SHP77 (cell line): ENCODE measurements around the gene E2F4.

Source experiments
- DNase-seq, 2 experiments: peaks; one replicate each; lab custom pipeline; 2025; lab: John Stamatoyannopoulos, UW

E2F4 gene

DNA sequence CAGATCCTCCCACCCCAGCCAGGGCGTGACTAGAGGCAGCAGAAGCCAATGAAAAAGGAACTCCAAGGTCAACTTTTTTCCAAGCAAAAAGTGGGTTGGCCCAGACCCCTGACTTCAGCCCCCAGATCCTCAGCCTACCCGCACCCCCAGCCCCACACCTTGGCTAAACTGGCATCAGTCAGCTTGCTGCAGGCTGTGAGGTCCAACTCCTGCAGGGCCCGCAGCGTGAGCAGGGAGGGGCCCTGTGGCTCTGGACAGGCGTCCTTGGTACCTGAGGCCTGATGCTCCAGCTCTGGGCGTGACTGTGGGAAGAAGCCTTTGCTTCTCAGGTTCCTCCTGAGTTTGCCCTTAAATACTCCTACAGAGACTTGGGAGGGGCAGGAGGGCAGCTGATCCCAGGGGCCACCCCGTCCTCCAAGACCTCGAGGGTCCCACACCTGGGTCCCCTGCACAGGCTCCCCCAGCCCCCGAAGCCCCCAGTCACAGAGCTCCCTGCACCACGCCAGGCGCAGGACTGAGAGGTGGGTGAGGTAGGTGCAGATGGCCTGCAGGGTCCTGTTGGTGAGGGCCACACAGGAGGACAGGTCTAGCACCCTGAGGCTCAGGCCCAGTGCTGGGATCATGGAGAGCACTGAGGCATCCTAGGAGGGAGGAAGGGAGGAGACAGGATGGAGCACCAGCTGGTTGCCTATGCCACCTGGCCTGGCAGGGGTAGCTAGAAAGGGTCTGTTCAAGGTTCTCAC, 16.4 kb downstream of the E2F4 start:
- no peak for DNase-seq

DNA sequence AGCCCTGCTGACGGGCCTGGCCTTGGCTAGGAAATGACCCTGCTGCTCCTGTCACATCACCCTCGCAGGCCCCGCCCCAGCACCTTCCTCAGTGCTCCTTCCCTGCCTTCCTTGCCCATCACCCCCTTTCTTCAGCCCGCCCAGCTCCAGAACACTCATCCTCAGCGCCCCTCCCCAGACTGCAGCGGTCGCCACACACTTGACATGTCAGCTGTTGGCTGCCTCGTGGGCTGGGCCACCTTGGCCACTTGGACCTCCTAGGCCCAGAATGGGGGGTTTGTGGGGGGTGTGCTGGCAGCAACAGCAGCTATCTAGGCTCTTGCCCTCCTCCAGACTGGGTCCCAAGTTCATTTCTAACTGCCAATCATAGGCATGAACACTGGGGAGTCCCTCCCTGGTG, 17.6 kb downstream of the E2F4 start:
- no peak for DNase-seq

DNA sequence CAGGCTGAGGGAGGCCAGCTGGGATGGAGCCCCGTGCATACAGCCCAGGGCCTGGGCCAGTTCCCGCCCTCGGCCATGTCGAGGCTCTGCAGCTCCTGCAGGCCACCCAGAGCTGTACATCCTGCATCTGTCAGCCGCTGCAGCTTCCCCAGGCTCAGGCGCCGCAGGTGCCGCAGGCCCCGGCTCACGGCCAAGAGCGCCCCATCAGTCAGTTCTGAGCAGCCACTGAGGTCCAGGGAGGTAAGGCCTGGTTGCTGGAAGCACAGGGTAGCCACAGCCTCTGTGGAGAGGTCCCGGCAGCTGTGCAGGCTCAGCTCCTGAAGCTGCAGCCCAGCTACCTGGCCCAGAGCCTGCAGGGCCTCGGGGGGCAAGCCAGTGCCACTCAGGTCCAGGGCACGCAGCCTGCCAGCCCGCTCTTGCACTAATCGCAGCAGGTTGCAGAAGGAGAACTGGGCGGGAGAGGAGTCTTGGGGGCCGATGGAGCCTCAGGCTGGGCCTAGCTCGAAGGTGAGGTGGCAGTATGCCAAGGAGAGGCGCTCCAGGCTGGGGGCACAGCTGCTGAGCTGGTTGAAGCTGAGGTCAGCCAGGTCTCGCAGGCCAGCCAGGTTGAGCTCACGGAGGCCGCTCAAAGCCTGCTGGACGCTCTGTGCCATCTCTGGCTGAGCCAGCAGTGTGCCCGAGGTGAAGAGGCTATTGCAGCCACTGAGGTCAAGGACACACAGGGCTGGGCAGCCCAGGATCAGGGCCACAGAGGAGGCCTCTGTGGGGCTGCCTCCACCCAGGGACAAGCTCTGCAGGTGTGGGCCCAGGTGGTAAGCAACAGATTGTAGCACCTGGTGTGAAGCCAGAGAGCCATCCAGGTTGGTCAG, 18.3 kb downstream of the E2F4 start:
- DNase-seq = no peak

DNA sequence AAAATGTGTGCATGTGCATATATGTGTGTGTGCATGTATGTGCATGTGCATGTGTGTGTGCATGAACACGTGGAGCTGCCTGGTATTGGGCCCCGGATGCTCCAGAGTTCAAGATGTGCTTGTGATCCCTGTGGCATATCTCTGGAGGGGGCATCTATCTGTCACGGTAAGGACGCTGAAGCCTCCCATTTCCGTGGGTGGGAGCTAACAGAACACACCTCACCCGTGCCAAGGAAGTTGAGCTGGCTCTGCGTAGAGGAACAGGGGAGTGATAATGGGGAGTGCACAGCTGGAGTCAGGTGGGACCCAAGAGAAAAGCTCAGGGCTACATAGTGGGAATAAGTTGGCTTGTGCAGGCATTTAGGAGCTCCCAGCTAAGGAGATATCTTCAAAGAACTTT, 19.7 kb downstream of the E2F4 start:
- no peak for DNase-seq

DNA sequence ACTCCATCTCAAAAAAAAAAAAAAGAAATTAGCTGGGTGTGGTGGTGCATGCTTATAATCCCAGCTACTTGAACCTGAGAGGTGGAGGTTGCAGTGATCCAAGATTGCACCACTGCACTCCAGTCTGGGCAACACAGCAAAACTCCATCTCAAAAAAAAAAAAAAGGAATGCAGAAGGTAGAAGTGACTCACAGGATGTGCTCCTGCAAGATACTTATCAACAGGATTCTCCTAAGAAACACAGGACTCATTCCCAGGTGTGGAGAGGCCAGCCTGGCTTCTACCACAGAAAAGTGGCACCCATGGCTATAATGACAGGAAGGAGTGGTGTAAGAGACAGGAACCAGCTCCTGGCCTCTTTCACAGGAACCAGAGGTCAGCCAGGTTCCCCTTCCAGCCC, 20.8 kb downstream of the E2F4 start:
- no peak for DNase-seq

DNA sequence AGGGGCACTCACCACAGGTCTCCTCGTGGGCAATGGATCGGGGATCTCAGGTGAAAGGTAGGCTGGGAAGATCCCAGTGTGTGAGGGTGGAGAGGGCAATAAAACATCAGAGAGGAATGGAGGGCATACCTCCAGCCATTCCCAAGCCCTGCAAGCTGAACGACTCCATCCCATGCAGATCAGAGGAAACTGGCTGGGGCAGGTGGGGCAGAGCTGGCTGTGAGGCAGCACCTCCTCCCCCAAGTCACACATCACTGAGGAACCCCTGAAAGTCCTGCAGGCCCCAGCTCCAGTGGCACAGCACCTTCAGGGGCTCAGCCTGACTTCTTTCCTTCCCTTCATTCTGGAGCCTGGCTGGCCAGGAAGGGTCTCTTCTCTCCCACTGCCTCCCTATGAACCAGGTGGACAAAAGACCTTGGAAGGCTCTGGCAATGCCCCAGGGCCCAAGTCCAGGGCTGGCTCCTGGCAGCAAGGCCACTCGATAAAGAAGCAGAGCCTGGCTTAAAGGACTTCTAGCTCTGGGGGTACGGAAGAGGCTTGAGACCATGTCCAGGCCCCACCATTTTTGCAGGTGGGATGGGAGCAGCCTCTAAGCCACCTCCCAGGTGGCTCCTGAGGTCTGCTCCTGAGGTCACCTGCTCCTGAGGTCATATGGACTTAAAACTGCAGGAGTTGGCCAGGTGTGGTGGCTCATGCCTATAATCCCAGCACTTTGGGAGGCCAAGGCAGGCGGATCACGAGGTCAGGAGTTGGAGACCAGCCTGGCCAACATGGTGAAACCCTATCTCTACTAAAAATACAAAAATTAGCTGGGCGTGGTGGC, 21.5 kb downstream of the E2F4 start:
- DNase-seq = no peak

DNA sequence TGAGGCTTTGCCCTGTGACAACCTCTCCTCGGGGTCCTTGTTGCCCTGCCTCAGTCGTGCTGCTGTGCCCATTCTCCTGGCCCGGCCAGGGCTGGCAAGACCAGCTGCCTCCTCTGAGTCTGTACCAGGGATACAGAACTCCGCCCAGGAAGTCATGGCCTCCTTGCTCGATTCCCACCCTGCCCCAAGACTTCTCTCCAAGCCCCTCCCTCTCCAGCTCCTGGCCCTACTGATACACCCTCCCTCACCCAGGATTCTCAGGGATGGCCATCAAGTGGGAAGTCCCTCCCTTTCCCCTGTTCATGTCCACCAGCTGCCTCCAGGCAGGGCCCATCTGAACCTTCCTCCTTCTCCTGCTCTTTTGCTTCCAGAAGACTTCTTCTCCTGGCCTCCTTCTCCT, 23.8 kb downstream of the E2F4 start:
- DNase-seq = no peak

DNA sequence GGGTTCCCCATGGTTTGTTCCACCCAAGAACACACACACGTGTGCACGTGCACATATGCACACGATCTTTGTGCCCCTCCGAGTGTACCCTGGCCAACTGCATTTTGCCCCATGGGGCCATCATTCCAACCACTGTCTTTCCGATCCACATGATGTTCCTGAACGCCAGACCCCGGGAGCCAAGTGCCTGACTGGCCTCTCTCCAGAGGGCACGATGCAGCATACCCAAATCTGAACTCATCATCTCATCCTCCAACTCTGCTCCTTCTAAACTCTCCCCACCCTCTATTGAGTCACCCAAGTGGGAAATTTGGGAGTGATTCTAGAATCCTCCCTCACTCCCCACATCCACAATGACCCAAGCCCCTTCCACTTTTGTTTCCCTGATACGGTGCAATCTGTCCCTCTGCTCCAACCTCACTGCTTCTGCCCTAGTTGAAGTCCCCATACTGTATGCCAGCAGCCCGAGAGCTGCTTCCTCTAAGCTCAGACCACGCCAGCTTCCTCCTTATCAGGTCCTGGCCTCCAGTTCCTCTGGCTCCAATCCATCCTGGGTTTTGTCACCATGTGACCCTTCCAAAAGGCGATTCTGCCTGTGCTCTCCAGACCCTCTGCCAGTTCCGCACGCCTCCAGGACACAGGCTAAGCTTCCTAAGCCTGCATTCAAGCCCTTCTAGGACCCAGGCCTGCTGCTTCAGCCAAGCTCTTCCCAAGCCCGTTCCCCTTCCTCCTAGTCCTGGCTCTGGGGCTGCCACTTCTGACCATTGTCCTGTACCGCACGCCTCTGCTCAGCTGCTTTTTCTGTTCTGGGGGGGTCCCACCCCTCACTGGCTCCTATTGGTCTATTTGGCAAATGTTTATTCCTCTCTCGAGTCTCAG, 24.9 kb downstream of the E2F4 start:
- DNase-seq = no peak

DNA sequence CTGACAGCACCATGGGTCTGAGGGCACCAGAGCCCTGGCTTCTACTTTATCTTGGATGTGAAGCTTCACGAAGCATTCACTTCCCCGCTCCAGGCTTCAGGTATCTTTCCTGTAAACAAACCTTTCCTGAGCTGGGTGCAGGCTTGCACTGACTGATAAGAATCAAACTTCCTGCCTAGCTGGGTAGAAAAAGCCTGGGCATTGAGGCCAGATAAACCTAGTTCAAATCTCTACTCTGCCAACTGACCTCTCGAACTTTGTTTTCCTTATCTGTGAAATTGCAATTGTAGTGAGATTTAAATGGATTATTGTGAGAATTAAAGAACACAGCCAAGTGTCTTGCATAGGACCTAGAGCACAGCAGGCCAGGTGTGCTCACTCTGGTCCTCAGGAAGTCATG, 32.0 kb downstream of the E2F4 start:
- DNase-seq = no peak

DNA sequence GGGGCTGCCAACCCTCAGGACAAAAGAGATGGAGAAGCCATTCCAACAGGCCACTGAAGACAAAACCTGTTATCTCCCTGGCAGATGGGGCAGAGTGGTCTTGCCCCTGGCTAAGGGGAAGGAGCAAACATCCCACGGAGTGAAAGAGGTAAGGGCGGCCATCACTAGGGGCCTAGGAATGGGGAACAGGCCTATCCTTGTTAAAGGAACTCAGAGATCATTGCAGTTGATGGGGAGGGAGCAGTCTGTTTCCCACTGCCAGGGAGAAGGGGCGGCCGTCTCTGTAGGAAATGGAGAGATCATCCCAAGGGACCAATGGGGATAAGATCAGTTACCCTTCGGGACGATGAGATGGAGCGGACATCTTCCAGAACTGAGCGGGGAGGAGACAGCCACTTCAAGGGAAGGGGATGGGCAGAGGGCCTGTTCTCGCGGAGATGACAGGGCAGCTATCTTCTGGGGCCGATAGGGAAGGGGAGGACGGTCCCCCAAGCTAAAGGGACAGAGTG, 34.4 kb downstream of the E2F4 start:
- no peak for DNase-seq

DNA sequence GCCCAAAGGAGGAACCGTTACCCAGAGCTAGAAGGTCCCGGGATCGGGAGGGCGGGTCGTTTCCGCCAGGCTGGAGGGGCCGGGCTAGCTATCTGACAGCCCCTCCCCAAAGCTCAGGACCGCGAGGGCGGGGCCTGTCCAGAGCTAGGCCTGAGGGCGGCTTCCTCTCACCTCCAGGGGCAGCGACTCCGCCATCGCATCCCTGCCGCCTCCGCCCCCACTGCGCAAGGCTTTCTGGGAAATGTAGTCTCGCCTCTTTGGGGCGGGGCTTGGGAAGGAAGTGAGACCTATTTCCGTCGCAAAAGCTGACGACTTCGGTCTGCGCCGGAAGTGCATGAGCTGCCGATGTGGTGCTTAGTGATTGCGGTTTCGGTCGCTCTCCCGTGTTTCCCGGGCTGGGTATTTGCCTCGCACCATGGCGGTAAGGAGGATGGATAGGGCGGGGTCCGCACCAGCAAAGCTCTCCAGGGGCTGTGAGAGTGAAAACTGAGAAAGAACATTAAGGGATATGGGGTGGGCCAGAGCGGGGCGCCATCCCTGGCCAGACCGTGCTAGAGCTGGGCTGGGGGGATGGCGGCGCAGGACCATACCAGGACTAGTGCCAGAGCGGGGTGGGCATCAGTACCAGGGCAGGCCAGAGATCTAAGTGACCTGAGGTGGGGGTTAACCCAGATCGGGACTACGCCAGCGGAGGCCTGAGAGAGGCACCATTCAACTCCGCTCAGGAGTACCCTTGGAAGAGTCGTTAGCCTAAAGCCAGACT, 35.0 kb downstream of the E2F4 start, which contains the start of gene TMEM208:
Gene TMEM208 (plus strand): TSS at position 327 of the 763 bp plus-strand sequence. CDS start 89 bp downstream, at position 416.
- DNase-seq = peak; percentile 96

DNA sequence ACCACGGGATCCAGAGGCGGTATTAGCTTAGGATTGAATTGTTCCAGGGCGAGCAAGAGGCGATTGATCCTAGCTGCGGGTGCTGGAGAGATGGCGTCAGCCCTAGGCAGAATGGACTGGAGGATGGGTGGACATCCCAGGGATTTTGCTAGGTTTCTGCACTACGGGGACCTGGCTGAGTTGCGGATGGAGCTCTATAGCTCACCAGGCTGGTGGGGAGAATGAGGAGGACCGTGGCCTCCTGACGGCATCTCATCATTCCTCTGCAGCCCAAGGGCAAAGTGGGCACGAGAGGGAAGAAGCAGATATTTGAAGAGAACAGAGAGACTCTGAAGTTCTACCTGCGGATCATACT, 35.6 kb downstream of the E2F4 start:
- DNase-seq = no peak

DNA sequence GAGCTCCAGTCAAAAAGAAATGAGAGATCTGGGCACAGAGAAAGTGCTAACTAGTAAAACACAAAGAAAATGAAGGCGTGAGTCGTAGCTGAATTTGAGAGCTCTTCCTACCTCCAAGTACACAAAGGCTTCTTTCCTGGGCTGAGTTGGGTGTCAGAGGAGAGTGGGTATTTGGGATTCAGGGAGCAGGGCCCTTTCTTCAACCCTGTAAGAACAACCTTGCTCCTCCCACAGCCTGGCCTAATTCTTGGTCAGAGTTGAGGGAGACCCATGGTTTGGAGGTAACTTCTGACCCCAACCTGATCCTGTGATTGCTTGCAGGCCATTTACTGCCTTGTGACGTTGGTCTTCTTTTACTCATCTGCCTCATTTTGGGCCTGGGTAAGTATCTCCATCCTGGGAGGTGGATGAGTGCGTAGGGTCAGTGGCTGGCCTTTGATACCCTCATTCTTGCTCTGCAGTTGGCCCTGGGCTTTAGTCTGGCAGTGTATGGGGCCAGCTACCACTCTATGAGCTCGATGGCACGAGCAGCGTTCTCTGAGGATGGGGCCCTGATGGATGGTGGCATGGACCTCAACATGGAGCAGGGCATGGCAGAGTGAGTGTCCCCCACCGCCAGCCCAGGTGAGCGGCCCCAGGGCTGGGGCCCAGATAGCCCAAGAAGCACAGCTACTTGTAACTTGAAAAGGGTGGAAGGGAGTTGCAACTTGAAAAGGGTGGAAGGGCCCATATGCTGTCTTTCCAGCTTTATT, 36.3 kb downstream of the E2F4 start:
- DNase-seq = no peak

DNA sequence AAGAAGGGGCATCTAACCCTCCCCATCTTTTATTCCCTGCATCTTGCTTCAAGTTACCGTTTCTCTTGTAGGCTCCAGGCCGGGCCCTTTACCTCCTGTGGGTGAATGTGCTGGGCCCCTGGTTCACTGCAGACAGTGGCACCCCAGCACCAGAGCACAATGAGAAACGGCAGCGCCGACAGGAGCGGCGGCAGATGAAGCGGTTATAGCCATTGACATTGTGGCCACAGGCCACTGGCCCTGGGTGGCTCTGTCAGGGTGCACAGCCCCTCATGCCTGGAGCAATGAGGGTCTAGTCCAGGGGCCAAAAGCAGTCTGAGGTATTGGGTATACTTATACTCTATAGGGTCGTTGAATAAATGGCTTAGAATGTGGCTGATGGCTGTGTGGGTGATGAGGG, 37.0 kb downstream of the E2F4 start:
- DNase-seq = no peak

DNA sequence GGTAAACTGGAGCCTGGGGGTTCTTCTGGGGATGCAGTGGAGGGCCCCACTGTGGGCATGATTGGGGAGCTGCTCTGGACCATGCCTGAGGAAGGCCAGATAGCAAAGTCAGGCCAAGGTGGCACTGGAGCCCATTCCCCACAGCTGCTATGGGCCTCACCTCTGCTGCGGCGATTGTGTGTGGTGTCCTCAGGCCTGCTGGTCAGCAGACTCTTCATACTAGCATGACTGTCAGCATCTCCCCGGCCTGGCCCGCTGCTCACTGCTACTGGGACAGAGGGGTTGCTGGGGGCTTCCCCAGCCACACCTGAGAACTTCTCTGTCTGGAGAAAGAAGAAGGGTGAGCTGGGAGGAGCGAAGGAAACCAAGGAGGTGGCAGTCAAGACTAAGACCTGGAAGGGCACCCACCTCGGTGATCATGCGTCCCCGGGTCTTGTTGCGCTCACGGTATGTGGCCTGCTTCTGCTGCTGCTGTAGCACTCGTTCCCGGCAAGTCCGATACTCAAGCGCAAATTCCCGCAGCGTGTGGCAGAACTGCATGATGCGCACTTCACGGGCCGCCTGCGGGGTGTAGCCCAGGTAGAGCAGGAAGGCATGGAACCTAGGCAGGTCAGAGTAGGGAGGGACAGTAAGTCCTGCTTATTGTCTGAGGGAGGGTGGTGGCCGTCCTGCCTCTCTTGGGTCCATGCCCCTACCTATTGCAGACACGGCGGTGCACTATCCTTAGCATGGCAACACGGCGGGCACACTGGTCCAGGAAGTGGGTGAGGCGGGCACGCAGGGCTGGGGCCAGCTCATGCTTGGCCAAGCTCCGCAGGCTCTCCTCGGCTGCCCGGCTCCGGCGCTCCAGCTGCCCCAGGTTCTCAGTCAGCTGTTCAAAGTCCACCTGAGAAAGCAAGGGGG, 38.2 kb downstream of the E2F4 start:
- no peak for DNase-seq

DNA sequence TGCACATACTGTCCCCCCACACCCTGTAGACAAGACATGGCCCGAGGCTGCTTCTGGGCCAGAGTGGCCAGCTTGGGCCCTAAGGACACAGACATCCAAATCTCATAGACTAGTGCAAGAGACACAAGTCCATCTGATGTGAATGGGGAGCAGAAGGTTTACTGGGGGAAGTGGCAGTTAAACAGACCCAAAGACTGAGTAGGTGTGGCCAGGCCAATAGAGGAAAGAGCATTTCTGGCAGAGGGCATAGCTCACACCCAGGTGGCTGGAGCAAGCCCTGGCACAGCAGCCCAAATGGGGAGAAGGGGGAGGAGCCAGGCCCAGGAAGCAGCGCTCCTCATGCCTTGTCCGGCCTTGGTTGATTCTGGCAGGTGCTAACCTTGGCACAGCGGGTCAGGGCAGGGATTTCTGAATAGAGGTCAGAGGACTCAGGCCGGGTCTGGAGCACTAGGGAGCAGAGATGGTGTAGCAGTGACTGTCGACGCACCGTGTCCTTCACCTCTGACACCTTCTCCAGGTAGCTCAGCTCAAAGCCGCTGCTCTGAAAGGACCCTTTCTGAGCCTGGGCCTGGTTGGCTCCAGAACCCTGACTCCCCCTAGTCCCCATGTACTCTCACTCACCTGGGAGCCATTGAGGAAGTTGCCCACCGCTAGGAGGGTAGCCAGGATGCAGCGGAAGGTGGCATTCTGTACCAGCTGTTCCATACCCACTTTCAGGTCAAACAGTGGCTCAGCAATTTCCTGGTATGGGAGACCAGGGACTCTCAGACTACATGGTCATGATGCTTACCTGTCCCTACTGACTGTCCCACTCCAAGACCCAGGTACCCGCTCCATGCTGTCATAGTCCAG, 39.1 kb downstream of the E2F4 start:
- DNase-seq = no peak

DNA sequence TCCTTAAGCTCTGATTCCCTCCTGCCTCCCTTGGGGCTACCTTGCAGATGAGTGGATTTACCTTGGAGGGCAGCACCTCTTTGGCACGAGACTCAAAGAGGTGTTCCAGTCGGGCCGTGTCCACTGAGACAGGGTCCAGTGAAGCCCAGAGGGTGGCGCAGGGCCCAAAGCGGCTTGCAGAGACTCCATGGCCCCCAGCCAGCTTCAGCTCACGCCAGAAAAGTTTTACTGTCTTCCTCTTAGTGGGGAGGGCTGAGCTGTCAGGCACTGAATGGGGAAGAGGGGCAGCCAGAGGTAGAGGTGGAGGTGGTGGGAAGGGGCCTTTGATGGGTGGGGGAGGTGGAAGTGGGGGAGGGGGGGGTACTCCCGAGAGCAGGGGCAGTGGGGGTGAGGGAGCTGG, 41.6 kb downstream of the E2F4 start:
- DNase-seq = no peak

DNA sequence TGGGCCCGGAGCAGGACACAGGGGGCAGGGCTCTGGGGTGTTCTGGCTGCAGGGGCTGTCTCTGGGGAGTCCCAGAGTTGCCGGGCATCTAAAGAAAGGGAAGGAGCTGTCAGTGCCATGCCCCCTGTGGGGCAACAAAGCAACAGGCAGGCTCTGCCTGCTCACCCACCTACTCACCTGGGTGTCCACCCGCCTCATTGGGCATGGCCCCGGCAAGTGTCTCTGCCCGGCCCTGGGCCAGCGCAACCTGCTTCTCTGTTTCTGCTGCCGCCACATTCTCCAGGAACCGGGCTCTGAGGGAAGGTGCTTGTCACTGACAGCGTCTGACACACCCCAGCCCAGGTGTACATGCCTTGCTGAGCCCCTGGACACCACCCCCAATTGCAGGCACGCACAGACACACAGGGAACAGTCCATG, 42.2 kb downstream of the E2F4 start:
- no peak for DNase-seq
